ENCODE results near the gene STK32C. TPM values are rescaled to one million over a fixed set of nuclear protein-coding genes. Genes with fewer than 3 reads are reported as not detected.

STK32C gene
- total RNA-seq, 2 donors from 2014 or later: 0.78 to 4.0 TPM

DNA sequence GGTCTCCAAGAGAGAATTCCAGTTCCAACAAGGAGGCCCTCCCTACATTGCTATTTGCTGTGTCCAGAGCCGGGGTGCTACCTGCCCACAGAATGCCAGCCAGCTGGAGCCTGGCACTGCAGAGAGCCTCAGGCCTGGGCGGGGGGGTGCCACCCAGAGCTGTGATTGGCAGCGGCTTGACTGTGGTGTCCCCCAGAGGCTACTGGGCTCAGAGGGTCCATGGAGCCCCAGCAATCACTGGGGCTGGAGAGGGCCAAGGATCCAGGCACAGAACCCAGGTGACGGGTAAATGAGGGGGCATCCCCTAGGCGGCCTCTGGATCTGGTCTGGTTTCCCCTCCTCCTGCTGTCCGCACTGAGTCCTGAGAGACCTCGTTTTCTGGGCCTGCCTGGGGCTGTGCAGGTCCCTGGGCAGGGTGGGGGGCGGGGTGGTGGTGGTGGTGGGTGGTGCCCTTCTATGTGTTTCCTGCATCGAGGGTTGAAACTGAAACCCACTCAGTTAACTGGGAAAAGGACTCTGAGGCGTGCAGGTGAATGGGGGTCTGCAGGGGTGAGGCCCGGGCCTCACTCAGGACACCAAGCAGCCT is 108.4 kb downstream of the STK32C start:
- no peak overlapping the region for H3K4me3 ChIP-seq
- DNase-seq (no peak), ATAC-seq (no peak)
- no peak overlapping the region for H3K27ac ChIP-seq
- no peaks in the 10 kb centered on the region for H3K36me3 ChIP-seq (replicated peaks in 1 of 2; ENCODE audit: insufficient read depth in 1 of 2, low read depth in 2 of 2)
- no peaks in the 10 kb centered on the region for H3K27me3 ChIP-seq
- 71 to 80% methylated on average over 4 to 7 of the region's 11 CpGs for WGBS, 2 donors
- H3K4me1 ChIP-seq: no peaks in the 10 kb centered on the region
- H3K9me3 ChIP-seq: no peaks in the 10 kb centered on the region
- TF ChIP-seq CTCF (IDR thresholded peaks at IDR 0.05) (no peak), POLR2A (IDR thresholded peaks at IDR 0.05) (no peak)
- intact Hi-C loops (cut with DNase I): no loop called here

DNA sequence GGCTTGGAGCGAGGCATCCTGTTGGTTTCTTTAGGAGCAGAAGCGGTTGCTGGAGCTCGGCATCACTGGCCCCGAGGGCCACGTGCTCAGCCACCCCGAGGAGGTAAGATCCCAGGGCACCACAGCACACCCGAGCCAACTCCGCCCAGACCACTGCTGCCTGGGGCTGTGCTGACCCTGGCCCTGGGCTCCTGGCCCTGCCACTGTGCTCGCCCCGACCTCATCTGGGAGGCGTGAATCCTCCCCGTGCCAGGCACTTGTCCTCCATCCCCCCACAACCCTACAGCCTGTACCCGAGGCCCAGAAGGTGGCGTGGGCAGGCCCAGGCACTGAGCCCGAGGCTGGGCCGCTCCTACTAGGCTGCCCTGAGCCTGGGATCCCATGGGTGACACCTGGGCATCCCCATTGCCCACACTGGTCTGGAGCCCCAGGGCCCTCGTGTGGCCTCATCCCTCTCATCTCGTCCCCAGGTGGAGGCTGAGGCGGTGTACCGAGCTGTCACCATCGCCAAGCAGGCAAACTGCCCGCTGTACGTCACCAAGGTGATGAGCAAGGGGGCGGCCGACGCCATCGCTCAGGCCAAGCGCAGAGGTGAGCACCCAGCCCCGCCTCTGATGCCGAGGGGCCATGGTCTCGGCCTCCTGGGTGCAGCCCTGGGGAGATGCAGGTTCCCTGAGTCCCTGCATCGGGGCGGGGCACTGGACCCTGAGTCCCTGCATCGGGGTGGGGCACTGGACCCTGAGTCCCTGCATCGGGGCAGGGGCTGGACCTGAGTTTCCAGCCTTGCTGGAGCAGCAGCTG is 109.2 kb downstream of the STK32C start:
- ATAC-seq: no peak
- Histone ChIP-seq H3K36me3 (replicated peaks in 1 of 2; ENCODE audit: insufficient read depth in 1 of 2, low read depth in 2 of 2) (no peaks in the 10 kb centered on the region), H3K9me3 (no peaks in the 10 kb centered on the region), H3K27ac (no peak overlapping the region), H3K27me3 (no peaks in the 10 kb centered on the region), H3K4me3 (no peak overlapping the region), H3K4me1 (no peaks in the 10 kb centered on the region)
- no peak for DNase-seq
- TF ChIP-seq CTCF (IDR thresholded peaks at IDR 0.05) (no peak), POLR2A (IDR thresholded peaks at IDR 0.05) (no peak)
- intact Hi-C loops (cut with DNase I): no loop called here
- WGBS, 2 donors: 76 to 80% methylated on average over 8 to 24 of the region's 35 CpGs

- 49 to 52% methylated on average over 3 of the region's 3 CpGs for WGBS, 2 donors
- DNase-seq (no peak), ATAC-seq (no peak)
- TF ChIP-seq POLR2A (IDR thresholded peaks at IDR 0.05): no peak
- TF ChIP-seq CTCF (IDR thresholded peaks at IDR 0.05): no peak
- Histone ChIP-seq H3K27me3 (no peaks in the 10 kb centered on the region), H3K27ac (no peak overlapping the region), H3K36me3 (replicated peaks in 1 of 2; ENCODE audit: insufficient read depth in 1 of 2, low read depth in 2 of 2) (no peaks in the 10 kb centered on the region), H3K9me3 (no peaks in the 10 kb centered on the region), H3K4me1 (no peaks in the 10 kb centered on the region), H3K4me3 (no peak overlapping the region)
- intact Hi-C loops (cut with DNase I): no loop called here
These were observed 109.7 kb downstream of the STK32C start for GRCh38 chr10:132198068-132198370.

- no peaks in the 10 kb centered on the region for H3K27me3 ChIP-seq
- H3K27ac ChIP-seq: no peak overlapping the region
- 44 to 57% methylated on average over 2 to 21 of the region's 25 CpGs for WGBS, 2 donors
- no peaks in the 10 kb centered on the region for H3K36me3 ChIP-seq (replicated peaks in 1 of 2; ENCODE audit: insufficient read depth in 1 of 2, low read depth in 2 of 2)
- no peaks in the 10 kb centered on the region for H3K9me3 ChIP-seq
- no peaks in the 10 kb centered on the region for H3K4me1 ChIP-seq
- no peak for DNase-seq
- no peak overlapping the region for H3K4me3 ChIP-seq
- intact Hi-C loops (cut with DNase I): no loop called here
- ATAC-seq: no peak
- TF ChIP-seq POLR2A (IDR thresholded peaks at IDR 0.05) (no peak), CTCF (IDR thresholded peaks at IDR 0.05) (no peak)
These were observed 110.3 kb downstream of the STK32C start for GRCh38 chr10:132197271-132198067.

Data from body of pancreas (tissue), 4 donors.